CD4-positive, alpha-beta T cell treated with Interleukin-4 for 4 hours (primary cell): ENCODE measurements around the gene TIMM17B.

Source experiments
- DNase-seq: peaks from one replicate; pipeline ENCODE4 v3.0.0-alpha.2; 2020

TIMM17B gene

GRCh38 chrX:48897625-48898306, at the start of gene TIMM17B, which contains the start of gene PQBP1:
TSS of gene TIMM17B (minus strand) at chrX:48897768. CDS start at chrX:48897749, 19 bp downstream.
TSS of gene PQBP1 (plus strand) at chrX:48897930. CDS start at chrX:48898510, 580 bp downstream.
- DNase-seq: peak; percentile 94

DNA sequence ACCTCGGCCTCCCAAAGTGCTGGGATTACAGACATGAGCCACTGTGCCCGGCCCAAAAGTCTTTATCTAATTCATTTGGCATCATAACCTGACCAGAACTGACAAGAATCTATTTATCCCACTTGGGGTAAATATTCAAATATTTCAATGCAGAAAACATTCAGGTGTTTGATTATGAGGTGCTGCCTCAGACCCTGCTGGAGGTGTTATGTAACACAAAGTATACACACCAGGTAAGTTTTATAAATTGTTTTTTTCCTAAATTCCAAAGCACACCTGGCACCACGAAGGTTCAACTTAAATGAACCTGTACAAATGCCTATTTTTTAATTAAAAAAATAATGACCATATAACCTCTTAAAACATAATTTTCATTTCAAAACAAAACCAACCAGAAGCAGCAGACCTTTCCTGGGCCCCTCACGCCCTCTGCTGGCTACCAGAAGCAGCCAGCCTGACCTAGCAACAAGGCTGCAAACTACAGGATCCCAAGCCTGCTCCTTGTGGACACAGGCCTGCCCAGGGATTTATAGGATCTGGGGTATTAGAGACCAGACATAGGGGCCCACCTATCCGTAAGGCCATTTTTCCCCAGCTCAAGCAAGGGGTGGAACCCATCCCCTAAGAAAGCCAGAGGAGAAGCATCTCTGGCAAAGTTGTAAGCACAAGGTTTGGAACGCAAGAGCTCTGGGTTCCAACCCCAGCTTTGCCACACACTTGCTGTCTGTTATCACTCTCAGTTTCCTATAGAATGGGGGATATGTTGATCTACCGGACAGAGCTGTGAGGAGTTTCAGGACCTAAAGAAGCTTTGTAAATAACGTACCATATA, 48.2 kb upstream of the TIMM17B start:
- DNase-seq: peak; percentile 46

DNA sequence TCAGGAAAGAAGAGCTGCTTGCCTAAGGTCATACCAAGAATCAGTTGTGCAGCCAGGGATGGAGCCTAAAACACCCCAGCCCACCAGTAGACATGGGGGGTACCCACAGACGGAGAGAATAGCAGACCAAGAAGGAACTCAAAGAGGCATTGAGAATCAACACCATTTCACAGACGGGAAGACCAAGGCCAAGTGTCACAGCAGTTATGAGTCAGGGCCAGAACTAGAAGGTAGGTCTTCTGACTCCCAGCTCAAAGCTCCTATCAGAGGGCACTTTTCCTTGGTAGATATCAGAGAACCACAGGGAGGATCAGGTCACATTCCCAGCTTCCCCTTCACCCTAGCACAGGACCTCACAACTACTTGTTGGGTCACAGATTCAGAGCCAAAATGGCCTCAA, 45.3 kb upstream of the TIMM17B start:
- DNase-seq: no peak

DNA sequence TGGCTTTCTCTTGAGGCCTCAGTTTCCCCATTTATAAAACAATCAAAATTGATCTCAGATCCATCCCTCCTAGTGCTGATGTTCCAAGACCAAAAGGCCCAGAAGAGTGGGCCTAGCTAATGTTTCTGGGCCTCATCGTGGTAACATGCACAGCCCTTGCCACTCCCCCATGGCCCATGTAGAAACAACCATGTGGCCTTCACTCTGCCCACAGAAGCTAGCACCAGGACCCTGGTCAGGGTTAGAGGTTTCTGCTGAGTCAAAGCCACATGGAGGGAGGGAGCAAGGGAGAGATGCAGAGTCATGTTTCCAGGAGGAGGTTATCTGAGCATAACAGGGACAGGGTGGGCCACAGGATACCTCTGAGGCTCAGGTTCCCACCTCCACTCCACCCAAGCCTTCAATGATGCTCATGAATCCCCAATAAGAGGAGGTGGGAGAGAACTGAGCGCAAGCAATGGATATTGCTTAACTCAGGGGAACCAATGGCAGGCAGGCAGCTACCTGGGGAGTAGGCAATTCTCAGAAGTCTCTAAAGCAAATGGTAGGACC, 42.9 kb upstream of the TIMM17B start:
- no peak for DNase-seq

GRCh38 chrX:48939524-48940228, 42.1 kb upstream of the TIMM17B start:
- DNase-seq: peak; percentile 27

DNA sequence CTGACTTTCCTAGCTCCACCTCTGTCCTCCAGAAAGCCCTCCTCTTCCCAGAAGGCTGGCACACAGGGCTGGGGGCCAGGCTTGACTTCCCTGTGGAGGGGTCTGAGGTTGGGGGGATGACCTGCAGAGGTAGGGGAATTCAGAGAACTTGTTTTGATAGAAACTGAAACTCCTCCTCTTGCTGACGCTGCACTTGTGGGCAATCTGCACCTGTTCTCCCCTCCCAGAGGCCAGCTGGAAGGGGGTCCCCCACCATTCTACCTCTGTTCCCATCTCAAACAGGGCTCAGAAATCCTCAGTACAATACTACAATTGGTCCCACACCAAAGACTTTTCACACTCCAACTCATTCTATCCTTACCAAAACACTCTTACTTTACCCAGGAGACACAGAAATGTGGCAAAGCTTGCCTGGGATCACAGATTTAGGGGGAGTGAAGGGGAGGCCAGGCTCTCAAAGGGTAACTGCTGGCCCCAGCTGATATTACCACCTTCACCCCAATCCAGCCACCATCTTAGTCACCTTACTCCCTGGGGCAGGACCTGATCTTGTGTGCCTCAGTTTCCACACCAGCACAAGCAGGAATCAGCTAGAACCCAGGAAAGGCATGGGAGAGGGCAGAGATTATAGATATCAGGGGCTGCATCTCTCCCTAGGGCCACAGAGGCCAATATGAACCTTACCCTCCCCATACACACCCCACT, 41.3 kb upstream of the TIMM17B start:
- peak; percentile 75 for DNase-seq

DNA sequence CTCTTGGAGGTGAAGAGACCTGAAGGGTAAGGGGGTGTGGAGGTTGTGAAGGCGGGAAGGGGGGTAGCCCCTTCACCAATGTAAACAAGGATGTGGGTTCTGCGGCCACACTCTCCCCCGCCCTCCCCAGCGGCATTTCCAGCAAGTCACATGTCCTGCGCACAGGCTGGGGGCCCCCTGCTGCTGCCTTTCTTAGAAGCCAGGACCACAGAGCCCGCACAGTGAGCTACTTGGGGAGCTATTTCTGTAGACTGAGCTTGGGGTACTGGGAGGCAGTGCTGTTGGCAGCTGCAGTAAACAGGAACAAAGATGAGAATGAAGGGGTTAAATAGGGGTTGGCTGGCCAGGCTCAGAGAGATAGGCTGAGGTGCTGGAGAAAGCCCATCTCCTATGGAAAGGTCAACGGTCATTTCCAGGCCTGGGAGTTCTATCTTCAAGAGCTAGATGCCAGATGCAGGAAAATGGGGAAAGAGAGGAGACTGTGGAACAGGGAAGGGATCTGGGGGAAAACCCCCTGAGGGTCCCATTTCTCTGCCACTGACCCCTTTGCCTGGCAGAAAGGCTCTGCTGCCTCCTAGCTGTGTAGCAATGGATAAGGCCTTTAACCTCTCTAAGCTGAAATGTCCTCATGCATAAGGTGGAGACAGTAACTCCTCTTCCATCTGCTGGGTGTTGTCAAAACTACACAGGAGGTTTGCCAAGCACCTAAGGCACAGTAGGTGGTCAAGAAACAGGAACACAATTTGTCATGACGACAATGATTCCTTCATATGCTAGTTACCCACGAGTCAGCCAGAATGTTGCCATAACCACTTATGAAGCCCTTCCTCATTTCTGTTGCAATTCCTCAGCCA, 39.7 kb upstream of the TIMM17B start:
- DNase-seq: peak; percentile 92

DNA sequence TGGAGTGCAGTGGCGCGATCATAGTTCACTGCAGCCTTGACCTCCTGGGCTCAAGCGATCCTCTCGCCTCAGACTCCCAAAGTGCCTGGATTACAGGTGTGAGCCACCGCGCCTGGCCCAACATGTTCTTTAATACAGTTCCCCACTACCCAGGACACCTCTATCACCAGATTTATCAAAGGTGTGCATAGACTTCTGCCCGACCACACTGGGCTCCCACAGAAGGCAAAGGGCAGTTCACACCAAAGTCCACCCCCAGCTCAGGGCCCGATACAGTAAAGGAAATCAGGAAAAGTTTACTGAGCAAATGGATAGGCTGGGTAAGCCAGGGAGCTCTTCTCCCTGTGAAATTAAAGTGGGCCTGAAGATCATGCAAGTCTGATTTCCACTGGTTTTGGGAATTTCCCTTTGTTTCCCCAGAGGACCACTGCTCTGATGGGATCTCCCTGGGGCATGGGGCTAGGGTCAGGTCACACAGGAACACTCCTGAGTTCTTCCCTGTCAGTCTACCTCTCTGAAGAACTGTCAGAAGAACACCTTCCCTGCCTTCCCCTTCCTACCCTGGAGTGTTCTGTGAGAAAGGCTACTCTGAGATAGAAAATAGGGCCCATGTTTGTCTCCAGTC, 39.0 kb upstream of the TIMM17B start:
- DNase-seq: no peak

DNA sequence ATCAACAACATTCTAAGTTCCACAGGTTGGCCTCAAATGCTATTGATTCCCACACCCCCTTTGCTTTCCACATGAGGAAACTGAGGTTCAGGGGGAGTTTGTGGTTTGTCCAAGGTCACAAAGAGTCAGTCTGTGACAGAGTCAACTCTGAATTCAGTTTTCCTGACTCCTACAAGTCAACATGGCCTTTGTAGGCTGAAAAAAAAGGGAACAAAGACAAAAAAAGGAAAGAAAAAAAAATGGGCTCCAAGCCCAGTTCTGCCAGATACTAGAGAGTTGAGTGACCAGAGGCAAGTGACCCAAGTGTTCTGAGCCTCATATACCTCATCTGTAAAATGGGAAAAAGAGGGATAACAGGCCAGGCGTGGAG, 37.7 kb upstream of the TIMM17B start:
- DNase-seq: no peak

DNA sequence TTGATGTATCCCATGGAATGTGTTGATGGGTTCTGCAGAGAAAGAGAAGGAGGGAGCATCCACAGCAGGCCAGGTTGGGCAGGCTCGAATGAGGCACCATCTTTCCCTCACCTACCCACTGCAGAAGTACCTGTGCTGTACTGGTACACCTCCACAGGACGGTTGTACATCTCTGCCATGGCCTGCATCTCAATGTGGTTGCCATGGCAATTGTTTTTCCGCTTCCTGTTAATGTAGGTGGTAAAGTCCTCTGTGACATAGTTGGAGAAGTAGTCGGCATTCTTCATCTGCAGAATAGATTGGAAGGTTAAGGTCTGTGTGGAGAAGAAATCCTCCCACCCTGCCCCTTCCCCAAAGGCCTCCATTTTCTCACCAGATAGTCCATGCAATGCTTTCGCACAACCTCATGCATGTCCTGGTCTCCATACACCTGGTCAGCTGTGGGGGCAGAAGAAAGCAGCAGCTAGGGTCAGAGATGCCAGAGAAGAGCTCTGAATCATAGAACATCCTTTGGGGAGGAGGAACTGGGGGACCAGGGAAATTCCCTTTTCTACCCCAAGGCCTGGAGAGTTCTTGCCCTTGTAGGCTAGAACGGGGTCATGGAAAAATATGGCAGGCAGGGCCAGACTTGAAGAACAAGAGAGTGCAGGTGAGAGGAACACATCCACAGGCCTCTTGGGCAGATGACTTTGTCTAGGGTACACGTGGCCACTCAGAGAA, 37.2 kb upstream of the TIMM17B start:
- peak; percentile 80 for DNase-seq

- no peak for DNase-seq
Measured at GRCh38 chrX:48933757-48934156, 36.2 kb upstream of the TIMM17B start.

- no peak for DNase-seq
Measured at GRCh38 chrX:48927736-48928382, 30.3 kb upstream of the TIMM17B start.

- DNase-seq: no peak
Measured at GRCh38 chrX:48927123-48927522, 29.6 kb upstream of the TIMM17B start.

- DNase-seq: no peak
Measured at GRCh38 chrX:48924270-48924669, 26.7 kb upstream of the TIMM17B start.

DNA sequence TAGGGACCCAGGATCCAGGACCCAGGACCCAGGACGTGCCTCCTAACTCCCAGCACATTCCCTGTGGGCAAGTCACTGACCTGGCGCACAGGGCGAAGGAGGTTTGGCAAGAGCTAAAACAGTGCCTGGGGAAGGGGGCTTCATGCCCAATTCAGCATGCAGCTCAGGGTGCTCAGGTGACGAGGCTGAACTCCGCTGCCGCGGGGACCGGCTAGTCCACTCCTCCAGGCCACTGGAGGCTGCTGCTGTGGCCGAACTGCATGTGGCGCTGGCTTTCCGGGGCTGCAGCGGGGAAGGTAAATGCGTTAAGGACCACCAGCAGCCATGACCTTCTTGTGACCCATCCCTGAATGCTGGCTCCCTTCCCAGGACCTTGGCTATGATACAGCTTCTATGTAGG, 26.2 kb upstream of the TIMM17B start:
- no peak for DNase-seq

DNA sequence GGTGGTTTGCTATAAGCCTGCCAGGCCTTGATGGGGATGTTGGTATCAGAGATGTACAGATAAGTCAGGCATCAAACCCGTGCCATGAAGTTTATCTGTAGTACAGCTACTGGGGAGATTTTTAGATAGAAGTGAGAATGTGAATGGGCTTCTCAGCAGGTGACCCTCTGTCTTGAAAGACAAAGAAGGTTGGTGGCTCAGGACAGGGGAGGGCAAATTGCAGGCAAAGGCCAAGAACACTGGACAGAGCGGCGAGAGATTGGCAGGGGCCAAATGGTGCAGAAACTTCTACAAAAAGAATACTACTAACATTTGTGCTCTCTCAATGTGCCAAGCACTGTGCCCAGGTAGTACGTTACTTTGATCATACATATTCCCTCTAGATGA, 23.1 kb upstream of the TIMM17B start:
- DNase-seq: no peak

GRCh38 chrX:48919947-48920717, 22.6 kb upstream of the TIMM17B start:
- DNase-seq: peak; percentile 63

GRCh38 chrX:48919360-48919841, 21.8 kb upstream of the TIMM17B start:
- DNase-seq: peak; percentile 49
